Measurements from ENCODE around the gene CHRNB4. TPM values are rescaled to one million over a fixed set of nuclear protein-coding genes. Genes with fewer than 3 reads are reported as not detected.

Gene CHRNB4
- total and polyA plus RNA-seq, 10 of the 15 experiments (the other 5 are each of a cell fraction or from before 2014, with no cell fraction given), result 0.10 TPM; not detected in 9

DNA sequence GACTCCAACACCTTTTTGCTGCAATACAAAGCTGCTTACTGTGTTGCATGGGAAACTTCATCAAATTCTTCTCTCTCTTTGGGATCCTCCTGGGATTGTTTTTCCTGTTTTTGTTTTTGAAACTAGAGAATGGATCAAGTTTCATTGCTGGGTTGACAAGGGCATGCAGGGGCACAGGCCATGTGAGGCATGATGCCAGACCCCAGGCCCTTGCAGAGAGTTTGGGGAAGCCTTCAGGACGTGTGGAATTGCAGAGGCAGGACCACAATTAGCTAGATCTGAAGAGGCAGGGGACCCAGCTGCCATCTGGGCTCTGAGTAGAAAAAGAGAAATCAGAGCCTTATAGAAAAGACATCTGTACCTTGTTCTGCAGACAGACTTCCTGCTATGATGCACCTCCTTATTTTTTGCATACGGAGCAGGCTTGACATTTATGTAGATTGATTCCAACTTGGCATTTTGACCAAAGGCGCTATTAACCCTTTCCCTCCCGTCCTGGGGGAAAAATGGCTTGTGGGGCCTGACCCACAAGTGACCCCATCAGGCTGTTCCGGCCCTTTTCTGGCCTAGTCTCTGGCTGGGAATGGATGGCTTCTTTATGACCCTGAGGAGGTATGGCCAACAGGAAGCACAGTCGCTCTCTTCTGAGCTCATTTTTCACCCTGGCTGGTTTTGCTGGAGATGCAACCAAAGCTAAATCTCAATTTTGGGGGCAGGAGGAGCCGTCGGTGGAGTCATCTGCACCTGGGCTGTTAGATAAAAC, 44.3 kb upstream of the CHRNB4 start:
- ATAC-seq, result no peak
- no peaks in the 10 kb centered on the region for H3K36me3 ChIP-seq (ENCODE audit: control insufficient read depth in 2 of 2, insufficient read depth in 2 of 2, low read length in 1 of 2)
- peaks cover 6% of the 10 kb centered on the region for H3K4me1 ChIP-seq (ENCODE audit: control insufficient read depth, insufficient read depth, low read length)
- H3K9me3 ChIP-seq (replicated peaks; ENCODE audit: control insufficient read depth, insufficient read depth, low read length), result no peaks in the 10 kb centered on the region
- no peak for DNase-seq (ENCODE audit: low read depth, low spot score)
- ChIA-PET SMC1A (ENCODE audit: uncharacterized antibody, unreplicated experiment) (no interaction called here), RAD21 (ENCODE audit: unreplicated experiment) (no interaction called here), POLR2A (no interaction called here), CTCF (interaction anchor here (0.9 to 1.2 kb wide), 2 partner anchors 24 to 46 kb away, joined by 4 to 5 read pairs; no protein-coding TSS in a partner anchor)
- in situ Hi-C loops (cut with MboI) (no loop called here), intact Hi-C loops (cut with micrococcal nuclease; ENCODE audit: unreplicated experiment) (no loop called here)
- no peak overlapping the region for H3K4me3 ChIP-seq
- no peak overlapping the region for H3K4me2 ChIP-seq (ENCODE audit: control insufficient read depth, insufficient read depth)
- no peak overlapping the region for H3K9ac ChIP-seq (ENCODE audit: control insufficient read depth, insufficient read depth, low read length)
- 19% methylated on average over 8 of the region's 8 CpGs for WGBS (ENCODE audit: insufficient coverage, insufficient replicate concordance, low lambda C conversion rate, missing lambda C conversion rate)
- BruUV-seq (replicated peaks), result no TSS peak
- TF ChIP-seq SUZ12 (IDR thresholded peaks at IDR 0.05; ENCODE audit: unreplicated experiment) (no peak), SUPT20H (IDR thresholded peaks at IDR 0.05; ENCODE audit: borderline replicate concordance, control insufficient read depth, low read depth, low read length) (no peak), CREB1 (IDR thresholded peaks at IDR 0.05; ENCODE audit: low read depth) (no peak), BCL3 (IDR thresholded peaks at IDR 0.05; ENCODE audit: borderline replicate concordance, insufficient read depth, low read depth, low read length, poor library complexity, severe bottlenecking) (no peak)
- no peaks in the 10 kb centered on the region for H3K79me2 ChIP-seq (ENCODE audit: control insufficient read depth, insufficient read depth, low read length)
- H3K27me3 ChIP-seq (replicated peaks in 1 of 2; ENCODE audit: control insufficient read depth in 2 of 2, insufficient read depth in 2 of 2, low read length in 1 of 2), result no peaks in the 10 kb centered on the region
- no peak overlapping the region for H2AFZ ChIP-seq (ENCODE audit: control insufficient read depth, low read depth, low read length)
- FAIRE-seq, result no peak
- no peaks in the 10 kb centered on the region for H4K20me1 ChIP-seq (ENCODE audit: control insufficient read depth, insufficient read depth)
- H3K27ac ChIP-seq (ENCODE audit: control insufficient read depth, insufficient read depth), result no peak overlapping the region

- no peak for DNase-seq (ENCODE audit: low read depth, low spot score)
- H3K4me3 ChIP-seq, result no peak overlapping the region
- no peaks in the 10 kb centered on the region for H3K36me3 ChIP-seq (ENCODE audit: control insufficient read depth in 2 of 2, insufficient read depth in 2 of 2, low read length in 1 of 2)
- H3K79me2 ChIP-seq (ENCODE audit: control insufficient read depth, insufficient read depth, low read length), result no peaks in the 10 kb centered on the region
- RAD21 ChIA-PET (ENCODE audit: unreplicated experiment), result no interaction called here
- no TSS peak for BruUV-seq (replicated peaks)
- CTCF ChIA-PET, result interaction anchor here (1.2 kb wide), 1 partner anchor 45 kb away, joined by 5 read pairs; no protein-coding TSS in a partner anchor
- POLR2A ChIA-PET, result interaction anchor here (0.7 kb wide), 2 partner anchors 10 to 697 kb away, joined by 4 to 5 read pairs; no protein-coding TSS in a partner anchor
- in situ Hi-C loops (cut with MboI) (no loop called here), intact Hi-C loops (cut with micrococcal nuclease; ENCODE audit: unreplicated experiment) (no loop called here)
- no peak for FAIRE-seq
- no peak overlapping the region for H2AFZ ChIP-seq (ENCODE audit: control insufficient read depth, low read depth, low read length)
- WGBS (ENCODE audit: insufficient coverage, insufficient replicate concordance, low lambda C conversion rate, missing lambda C conversion rate), result 47% methylated on average over 2 of the region's 2 CpGs
- no peak overlapping the region for H3K9ac ChIP-seq (ENCODE audit: control insufficient read depth, insufficient read depth, low read length)
- H3K4me2 ChIP-seq (ENCODE audit: control insufficient read depth, insufficient read depth), result no peak overlapping the region
- no peaks in the 10 kb centered on the region for H4K20me1 ChIP-seq (ENCODE audit: control insufficient read depth, insufficient read depth)
- ATAC-seq, result no peak
- no peak overlapping the region for H3K27ac ChIP-seq (ENCODE audit: control insufficient read depth, insufficient read depth)
- no peaks in the 10 kb centered on the region for H3K9me3 ChIP-seq (replicated peaks; ENCODE audit: control insufficient read depth, insufficient read depth, low read length)
- H3K4me1 ChIP-seq (ENCODE audit: control insufficient read depth, insufficient read depth, low read length), result peaks cover 8% of the 10 kb centered on the region
- SMC1A ChIA-PET (ENCODE audit: uncharacterized antibody, unreplicated experiment), result no interaction called here
- H3K27me3 ChIP-seq (replicated peaks in 1 of 2; ENCODE audit: control insufficient read depth in 2 of 2, insufficient read depth in 2 of 2, low read length in 1 of 2), result no peaks in the 10 kb centered on the region
- no peak for TF ChIP-seq RCOR1 (conservative IDR thresholded peaks at IDR 0.05; ENCODE audit: low read depth, low read length)
- no peak for TF ChIP-seq TBL1XR1 (IDR thresholded peaks at IDR 0.05; ENCODE audit: low read depth, low read length)
- TF ChIP-seq RB1 (IDR thresholded peaks at IDR 0.05; ENCODE audit: borderline replicate concordance), result no peak
- no peak for TF ChIP-seq POLR2AphosphoS2 (IDR thresholded peaks at IDR 0.05; ENCODE audit: low read depth, low read length)
- TF ChIP-seq, protein P1, sequence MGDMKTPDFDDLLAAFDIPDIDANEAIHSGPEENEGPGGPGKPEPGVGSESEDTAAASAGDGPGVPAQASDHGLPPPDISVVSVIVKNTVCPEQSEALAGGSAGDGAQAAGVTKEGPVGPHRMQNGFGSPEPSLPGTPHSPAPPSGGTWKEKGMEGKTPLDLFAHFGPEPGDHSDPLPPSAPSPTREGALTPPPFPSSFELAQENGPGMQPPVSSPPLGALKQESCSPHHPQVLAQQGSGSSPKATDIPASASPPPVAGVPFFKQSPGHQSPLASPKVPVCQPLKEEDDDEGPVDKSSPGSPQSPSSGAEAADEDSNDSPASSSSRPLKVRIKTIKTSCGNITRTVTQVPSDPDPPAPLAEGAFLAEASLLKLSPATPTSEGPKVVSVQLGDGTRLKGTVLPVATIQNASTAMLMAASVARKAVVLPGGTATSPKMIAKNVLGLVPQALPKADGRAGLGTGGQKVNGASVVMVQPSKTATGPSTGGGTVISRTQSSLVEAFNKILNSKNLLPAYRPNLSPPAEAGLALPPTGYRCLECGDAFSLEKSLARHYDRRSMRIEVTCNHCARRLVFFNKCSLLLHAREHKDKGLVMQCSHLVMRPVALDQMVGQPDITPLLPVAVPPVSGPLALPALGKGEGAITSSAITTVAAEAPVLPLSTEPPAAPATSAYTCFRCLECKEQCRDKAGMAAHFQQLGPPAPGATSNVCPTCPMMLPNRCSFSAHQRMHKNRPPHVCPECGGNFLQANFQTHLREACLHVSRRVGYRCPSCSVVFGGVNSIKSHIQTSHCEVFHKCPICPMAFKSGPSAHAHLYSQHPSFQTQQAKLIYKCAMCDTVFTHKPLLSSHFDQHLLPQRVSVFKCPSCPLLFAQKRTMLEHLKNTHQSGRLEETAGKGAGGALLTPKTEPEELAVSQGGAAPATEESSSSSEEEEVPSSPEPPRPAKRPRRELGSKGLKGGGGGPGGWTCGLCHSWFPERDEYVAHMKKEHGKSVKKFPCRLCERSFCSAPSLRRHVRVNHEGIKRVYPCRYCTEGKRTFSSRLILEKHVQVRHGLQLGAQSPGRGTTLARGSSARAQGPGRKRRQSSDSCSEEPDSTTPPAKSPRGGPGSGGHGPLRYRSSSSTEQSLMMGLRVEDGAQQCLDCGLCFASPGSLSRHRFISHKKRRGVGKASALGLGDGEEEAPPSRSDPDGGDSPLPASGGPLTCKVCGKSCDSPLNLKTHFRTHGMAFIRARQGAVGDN (IDR thresholded peaks at IDR 0.05), result no peak
- TF ChIP-seq KLF5 (IDR thresholded peaks at IDR 0.05; ENCODE audit: partially characterized antibody), result no peak
- TF ChIP-seq NFIC (IDR thresholded peaks at IDR 0.05; ENCODE audit: low read depth, low read length), result no peak
Measured at GRCh38 chr15:78684657-78685056, 43.6 kb upstream of the CHRNB4 start.
